KOPT-K1 (cell line): ENCODE data around the gene PRRT1B.

ENCODE experiments used
- H3K27ac ChIP-seq: fragments of 200-600 bp; sonication (generic); 2 replicates; pipeline ENCODE4 v1.5.1; 2016; ENCODE audit warnings: antibody characterized with exemption, mild to moderate bottlenecking, low read depth, low read length; ENCODE audit not compliant: poor library complexity, severe bottlenecking
- H3K36me3 ChIP-seq: fragments of 200-600 bp; sonication (generic); 2 replicates; pipeline ENCODE4 v1.5.1; 2017; ENCODE audit warnings: antibody characterized with exemption, mild to moderate bottlenecking, low read length, moderate library complexity; ENCODE audit not compliant: insufficient read depth
- H3K9me3 ChIP-seq: fragments of 200-600 bp; sonication (generic); 2 replicates; pipeline ENCODE4 v1.5.1; 2017; ENCODE audit warnings: antibody characterized with exemption, low read length, mild to moderate bottlenecking; ENCODE audit not compliant: insufficient read depth, poor library complexity, severe bottlenecking

PRRT1B gene

DNA sequence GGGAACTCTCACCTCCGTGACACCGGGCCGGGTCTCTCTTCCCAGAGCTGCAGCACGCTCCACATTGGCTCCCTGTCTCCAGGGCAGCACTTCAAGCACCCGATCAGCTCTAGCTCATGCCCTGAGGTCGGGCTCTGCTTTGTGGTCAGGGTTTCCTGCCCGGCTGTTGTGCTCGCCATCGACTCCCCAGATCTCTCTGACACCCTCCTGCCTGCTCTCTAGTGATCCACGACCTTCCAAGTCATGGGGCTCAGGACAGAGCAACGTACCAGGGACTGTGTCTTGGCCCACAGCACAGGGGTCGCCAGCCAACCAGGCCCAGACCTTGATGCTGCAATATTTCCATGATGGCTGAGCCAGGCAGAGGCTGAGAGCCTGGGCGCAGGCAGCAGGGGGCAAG is 45.1 kb downstream of the PRRT1B start:
- Histone ChIP-seq H3K9me3 (no peaks in the 10 kb centered on the region), H3K36me3 (peaks cover 15% of the 10 kb centered on the region; the same call in 1 of the 2 replicates), H3K27ac (no peak overlapping the region)

DNA sequence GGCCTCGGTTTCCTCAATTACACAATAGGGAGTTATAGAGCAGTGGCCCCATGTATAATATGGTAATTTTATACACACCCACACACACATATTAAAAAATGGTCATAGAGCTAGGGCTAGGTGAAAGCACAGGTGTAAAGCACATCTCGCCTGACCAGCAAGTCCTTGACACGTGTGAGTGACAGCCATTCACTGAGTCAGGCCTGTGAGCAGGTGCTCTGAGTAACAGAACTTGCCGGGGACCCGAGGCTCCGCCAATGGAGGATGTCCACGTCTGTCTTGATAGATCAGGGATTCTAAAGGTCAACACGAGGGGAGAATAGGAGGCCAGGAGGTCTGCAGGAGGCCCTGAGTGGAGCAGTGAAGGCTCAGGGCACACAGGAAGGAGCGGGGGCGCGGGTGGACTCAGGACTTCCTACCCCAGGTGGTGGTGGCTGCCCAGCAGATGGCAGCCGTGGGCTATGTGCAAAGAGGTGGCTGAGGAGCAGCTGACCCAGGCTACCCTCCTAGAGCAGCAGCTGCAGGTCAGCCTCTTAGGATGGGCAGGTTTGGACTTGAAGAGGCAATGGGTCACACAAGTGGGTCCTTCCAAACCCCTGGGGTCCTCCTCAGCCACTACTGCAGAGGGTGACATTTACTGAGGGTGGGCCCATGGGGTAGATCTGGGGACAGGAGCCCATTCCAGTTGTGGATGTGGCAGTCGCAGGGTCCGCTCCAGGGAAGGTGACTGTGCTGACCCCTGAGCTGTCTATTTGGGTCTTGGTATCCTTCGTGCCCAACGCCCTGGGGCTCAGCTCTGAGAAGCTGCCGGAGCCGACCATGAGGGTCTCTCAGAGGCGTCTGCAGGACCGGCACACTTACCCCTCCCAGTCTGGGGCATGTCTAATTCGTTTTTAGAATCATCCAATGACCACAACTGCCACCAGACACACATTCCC is 45.9 kb downstream of the PRRT1B start:
- no peak overlapping the region for H3K27ac ChIP-seq
- no peaks in the 10 kb centered on the region for H3K9me3 ChIP-seq
- H3K36me3 ChIP-seq, result peaks cover 22% of the 10 kb centered on the region; the same call in 1 of the 2 replicates

DNA sequence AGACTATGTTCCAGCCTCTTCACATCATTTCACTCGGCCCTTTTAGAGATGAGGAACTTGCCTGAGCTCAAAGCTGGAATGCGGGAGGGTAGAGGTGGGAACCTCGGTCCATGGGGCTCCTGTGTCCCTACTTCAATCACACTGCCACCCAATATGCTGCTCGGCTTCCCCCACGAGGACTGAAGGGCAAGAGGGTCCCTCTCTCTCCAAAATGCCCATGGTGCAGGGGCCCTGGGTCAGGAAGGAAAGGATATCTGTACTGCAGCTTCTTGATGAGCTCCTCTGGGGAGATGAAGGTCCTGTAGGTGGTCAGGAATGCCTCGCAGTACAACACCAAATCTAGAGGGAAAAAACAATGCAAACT is 46.5 kb downstream of the PRRT1B start:
- no peaks in the 10 kb centered on the region for H3K9me3 ChIP-seq

DNA sequence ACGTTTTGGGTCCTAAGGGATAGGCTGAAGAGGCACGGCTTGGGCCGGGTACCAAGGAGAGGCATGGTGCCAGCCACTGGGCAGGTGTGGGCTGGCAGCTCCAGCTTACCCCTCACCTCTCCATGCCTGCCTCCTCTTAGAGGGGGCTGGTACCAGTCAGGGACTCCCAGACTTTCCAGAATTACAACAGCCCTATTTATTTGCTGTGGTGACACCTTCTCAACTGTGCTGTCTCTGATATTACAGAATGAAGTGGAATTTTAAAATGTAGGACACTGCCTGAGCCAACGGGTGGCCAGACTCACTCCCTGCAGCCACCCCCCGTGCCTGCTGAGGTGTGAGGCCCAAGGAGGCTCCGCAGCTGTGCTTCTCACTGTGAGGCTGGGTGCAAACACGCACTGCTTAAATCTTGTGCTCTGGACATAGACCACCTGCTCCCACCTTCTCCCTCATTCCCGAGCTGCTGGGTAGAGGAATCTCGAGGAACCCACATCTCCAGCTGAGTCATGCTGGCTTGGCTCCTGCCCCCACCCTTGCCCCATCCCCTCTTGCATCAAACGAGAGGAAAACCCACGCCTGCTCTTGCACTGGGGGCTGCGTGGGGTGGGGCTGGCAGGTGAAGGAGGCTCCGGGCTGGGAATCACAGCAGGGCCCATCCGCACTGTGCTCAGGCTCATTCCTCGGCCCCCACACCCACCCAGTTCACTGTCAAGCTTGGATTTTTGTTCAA is 47.9 kb downstream of the PRRT1B start:
- Histone ChIP-seq H3K36me3 (peaks cover 41% of the 10 kb centered on the region; the same call in 1 of the 2 replicates), H3K9me3 (no peaks in the 10 kb centered on the region), H3K27ac (no peak overlapping the region)

More for the DNA sequence above, 46.5 kb downstream of the PRRT1B start:
- H3K27ac ChIP-seq, result no peak overlapping the region
- peaks cover 29% of the 10 kb centered on the region; the same call in 1 of the 2 replicates for H3K36me3 ChIP-seq

DNA sequence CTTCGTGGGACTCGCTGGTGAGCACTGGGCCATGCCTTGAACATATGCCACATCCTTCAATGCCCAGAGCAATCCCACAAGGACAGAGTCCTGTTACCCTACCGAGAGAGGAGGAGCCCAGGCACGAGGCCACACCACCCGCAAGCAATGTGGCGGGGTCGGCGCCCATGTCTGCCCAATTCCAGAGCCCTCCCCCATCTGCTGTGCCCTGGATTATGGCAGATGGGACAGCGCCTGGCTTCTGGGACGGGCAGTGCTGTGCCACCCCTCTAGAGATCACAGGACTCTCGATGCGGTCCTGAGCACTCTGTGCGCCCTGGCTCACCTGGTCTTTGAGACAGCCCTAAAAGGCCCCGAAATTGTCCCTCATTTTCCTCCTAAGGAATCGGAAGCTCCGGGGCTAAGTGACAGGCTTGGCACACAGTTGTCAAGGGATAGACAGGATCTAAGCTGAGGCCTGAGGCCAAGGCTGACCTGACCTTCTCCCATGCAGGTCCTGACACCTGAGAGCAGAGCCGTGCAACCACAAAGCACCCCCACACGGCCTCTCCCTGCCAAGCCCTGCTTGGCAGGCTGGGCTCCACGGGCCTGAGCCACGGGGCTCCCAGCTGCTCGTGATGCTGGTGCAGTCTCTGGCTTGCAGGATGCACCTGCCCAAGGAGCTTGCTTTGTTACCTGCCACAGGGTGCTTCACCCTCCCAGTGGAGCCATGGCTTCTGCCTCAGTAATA is 48.8 kb downstream of the PRRT1B start:
- Histone ChIP-seq H3K9me3 (no peaks in the 10 kb centered on the region), H3K36me3 (peaks cover 41% of the 10 kb centered on the region; the same call in 1 of the 2 replicates), H3K27ac (no peak overlapping the region)

DNA sequence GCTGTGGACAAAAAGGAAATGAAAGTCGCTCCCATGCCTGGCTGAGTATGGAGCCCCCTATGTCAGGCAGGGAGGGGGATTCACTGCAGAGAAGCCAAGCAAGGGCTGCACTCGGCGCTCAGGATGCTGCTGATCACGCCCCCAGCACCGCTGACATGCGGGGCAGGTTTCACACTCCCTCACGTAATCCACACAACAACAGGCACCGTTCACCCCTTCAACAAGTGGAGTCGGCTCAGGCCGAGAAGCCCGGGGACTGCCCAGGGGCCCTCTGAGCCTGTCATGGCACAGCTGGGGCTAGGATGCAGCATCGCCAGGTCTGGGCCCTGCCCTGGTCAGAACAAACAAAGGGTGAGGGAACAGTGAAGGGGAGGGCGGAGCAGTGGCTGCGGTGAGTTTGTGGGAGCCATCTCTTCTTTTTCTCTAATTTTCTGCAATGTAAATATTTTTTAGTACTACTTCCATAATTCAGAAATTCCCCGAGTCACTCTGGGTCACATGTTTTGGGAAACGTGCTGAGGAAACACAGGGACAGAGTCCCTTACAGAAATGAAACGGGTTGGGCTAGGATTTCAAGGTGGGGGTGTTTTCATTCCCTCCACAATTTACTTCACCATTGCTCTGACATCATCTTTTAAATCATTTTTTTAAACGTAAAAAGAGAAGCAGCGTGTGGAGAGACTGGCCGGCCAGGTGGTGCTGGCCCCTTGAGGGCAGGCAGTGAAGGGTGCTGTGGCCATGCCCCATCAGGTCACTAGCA is 49.8 kb downstream of the PRRT1B start:
- H3K27ac ChIP-seq, result no peak overlapping the region
- H3K36me3 ChIP-seq, result peaks cover 43% of the 10 kb centered on the region; the same call in 1 of the 2 replicates

DNA sequence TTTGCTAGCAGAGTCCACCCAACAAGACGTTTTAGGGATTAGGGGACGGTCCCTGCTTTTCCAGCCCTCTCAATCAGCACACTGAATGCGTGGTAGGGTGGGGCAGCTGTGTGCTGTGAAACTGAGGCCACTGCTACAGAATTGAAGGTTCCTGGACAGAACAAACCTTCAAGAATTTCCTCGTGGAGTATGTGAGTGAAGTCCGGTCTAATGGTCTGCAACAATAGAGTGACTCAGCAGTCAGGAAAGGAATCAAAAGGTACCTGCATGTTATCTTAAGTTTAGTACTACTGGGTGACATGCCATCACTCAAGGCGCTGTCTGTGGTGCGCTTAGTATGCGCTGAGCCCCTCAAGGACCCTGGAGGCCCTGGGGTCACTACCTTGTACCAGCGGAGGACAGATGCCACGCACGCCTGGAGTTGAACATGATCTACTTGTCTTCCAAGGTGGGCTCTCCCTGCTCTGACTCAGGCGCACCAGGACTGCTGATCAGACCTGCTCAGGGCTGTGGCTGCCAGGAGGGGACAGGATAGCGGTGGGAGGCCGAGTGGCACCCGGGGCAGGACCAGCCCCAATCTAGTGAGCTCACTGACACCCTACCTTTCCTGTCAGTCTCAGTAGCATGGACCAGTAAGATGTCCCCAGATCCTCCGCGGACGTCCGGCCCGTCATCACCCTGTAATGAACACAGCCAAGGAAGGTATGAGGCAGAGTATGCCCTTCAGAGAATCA is 50.5 kb downstream of the PRRT1B start:
- Histone ChIP-seq H3K27ac (no peak overlapping the region), H3K9me3 (no peaks in the 10 kb centered on the region), H3K36me3 (peaks cover 49% of the 10 kb centered on the region; the same call in 1 of the 2 replicates)

More for the DNA sequence above, 49.8 kb downstream of the PRRT1B start:
- H3K9me3 ChIP-seq, result no peaks in the 10 kb centered on the region

DNA sequence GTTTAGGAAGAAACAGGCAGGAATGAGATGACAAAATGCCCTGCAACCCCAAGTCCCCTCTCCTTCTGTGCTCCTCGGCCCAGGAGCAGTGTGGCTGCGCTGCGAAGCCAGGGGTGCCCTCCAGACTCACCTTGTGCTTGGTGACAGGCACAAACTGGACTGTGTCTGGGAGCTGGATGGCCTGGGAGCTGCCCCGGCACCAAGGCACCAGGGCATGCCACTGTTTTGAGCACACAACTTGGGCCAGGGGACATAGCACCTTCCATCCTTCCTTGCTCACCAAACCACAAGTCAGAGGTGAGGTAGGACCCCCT is 51.1 kb downstream of the PRRT1B start:
- H3K36me3 ChIP-seq, result peaks cover 52% of the 10 kb centered on the region; the same call in 1 of the 2 replicates
- H3K27ac ChIP-seq, result no peak overlapping the region

DNA sequence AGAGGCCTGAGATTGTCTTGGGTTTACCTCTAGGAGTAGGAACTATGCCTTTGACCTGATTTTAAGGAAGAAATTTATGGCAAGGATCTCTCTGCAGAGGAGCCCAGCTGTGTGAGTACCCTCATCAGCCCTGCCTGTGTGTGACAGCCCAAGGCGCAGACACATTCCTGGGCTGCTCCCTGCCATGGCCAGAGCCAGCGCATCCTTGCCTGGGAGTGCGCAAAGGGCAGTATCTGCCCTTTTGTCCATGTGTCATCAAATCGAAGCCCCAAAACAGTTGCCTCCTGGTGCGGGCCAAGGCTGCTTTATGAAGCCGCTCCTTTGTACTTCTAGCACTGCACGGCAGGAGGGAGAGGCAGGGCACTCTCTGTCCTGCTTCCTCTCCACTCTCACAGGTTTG is 51.9 kb downstream of the PRRT1B start:
- Histone ChIP-seq H3K27ac (no peak overlapping the region), H3K9me3 (no peaks in the 10 kb centered on the region), H3K36me3 (peaks cover 58% of the 10 kb centered on the region; the same call in 1 of the 2 replicates)

More for the DNA sequence above, 51.1 kb downstream of the PRRT1B start:
- H3K9me3 ChIP-seq, result no peaks in the 10 kb centered on the region

DNA sequence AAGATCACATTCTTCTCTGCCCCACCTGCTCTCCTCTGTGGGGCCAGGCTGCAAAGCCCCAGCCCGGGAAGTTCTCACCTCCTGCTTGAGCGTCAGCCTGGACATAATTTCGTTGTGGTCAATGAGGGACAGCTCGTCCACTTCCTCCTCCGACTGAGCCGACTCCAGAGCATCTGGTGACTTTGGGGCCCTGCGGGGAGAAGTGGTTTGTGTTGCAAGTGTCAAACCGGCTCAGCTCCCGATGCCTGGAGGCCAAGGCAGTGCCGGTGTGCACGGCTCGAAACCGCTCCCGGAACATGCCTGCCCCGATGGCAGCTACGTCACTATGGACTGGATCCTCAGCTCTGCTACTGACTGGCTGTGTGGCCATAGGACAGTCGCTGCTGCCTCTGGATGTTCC is 52.8 kb downstream of the PRRT1B start:
- Histone ChIP-seq H3K36me3 (peaks cover 58% of the 10 kb centered on the region; the same call in 1 of the 2 replicates), H3K27ac (no peak overlapping the region), H3K9me3 (no peaks in the 10 kb centered on the region)

DNA sequence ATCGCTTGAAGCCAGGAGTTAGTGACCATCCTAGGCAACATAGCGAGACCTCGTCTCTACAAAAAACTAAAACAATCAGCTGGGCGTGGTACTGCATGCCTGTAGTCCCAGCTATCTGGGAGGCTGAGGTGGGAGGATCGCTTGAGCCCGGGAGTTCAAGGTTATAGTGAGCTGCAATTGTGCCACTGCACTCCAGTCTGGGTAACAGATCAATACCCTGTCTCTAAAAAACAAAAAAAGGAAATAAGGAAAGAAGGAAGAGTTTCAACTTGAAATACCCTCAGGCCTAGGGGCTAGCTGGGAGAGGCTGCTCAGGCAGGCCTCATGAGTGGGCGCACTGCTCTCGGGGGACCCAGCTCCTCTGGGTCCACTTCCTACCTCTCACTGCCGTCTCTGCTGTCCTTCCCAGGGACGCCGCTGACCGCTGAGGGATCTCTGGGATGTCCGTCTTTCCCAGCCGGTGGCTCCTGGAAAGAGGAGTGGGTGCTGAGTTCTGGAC is 56.4 kb downstream of the PRRT1B start:
- Histone ChIP-seq H3K36me3 (peaks cover 48% of the 10 kb centered on the region; the same call in 1 of the 2 replicates), H3K9me3 (no peaks in the 10 kb centered on the region), H3K27ac (no peak overlapping the region)

DNA sequence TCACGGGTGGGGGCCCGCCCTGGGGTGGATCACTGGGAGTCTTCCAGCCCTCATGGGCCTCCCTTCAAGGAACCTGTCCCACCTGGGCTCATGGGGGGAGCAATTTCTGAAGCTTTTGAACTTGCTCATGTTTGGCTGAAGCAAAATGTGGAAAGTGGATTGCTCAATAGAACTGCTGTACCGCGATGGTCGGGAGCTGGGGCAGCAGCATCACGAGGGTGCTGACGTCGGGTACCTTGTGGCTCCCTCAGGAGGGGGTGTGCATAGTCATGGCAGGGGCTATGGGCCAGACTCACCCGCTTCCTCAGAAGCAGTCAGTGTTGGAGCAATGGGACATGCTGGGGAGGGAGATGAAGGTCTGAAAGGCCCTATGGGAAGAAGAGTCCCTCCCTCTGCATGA is 57.9 kb downstream of the PRRT1B start:
- H3K27ac ChIP-seq, result no peak overlapping the region
- H3K9me3 ChIP-seq, result no peaks in the 10 kb centered on the region
- peaks cover 33% of the 10 kb centered on the region; the same call in 1 of the 2 replicates for H3K36me3 ChIP-seq

DNA sequence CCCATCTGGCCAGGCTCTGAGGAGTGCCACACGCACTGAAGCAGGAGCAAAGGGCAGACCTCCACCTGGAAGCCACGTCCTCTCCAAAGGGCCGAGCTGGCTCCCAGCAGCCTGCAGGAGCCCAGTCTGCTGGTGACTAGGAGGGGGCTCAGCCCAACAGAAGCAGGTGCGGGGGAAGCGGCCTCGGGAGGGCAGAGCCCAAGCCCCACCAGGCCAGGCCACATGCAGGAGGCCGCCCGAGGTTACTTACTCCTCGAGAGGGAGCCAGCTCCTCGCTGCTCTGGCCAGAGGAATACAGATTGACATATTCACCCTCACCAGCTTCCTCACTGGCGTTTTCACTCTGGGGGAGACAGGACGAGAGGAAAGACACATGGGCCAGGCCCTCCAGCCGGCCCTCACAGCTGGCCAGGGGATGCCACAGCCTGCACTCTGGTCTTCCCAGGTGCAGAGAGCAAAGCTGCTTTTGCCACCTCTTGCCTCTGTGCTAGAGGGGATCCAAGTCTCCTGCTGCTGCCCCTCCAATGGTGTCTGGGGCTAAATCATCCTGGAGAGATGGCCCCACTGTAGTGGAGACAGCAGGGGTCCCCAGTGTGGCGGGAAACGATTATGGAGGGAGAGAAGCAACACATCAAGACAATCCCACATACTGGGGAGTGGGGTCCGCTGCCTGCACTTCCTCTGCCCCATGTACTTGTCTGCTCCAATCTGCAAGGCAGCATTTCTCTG is 58.6 kb downstream of the PRRT1B start:
- H3K27ac ChIP-seq, result no peak overlapping the region
- no peaks in the 10 kb centered on the region for H3K9me3 ChIP-seq
- H3K36me3 ChIP-seq, result peaks cover 29% of the 10 kb centered on the region; the same call in 1 of the 2 replicates
